HepG2 (cell line): Measurements from ENCODE around the gene SNX9. TPM values are rescaled to one million over a fixed set of nuclear protein-coding genes. Genes with fewer than 3 reads are reported as not detected.

Experiments
- AKAP8 ChIP-seq: sonication (generic); formaldehyde crosslinking; IDR thresholded peaks from 2 replicates; pipeline ENCODE4 v1.5.1; 2020; ENCODE audit warnings: mild to moderate bottlenecking, missing genetic modification reagents
- ATF1 ChIP-seq: IDR thresholded peaks from 2 replicates; pipeline ENCODE4 v1.6.1; 2016; ENCODE audit warnings: mild to moderate bottlenecking, control low read depth
- BRF2 ChIP-seq: sonication (generic); formaldehyde crosslinking; IDR thresholded peaks from 2 replicates; pipeline ENCODE4 v1.8.1; 2022; ENCODE audit warnings: mild to moderate bottlenecking, missing genetic modification reagents
- CAMTA2 ChIP-seq: sonication (generic); formaldehyde crosslinking; IDR thresholded peaks from 2 replicates; pipeline ENCODE4 v1.4.0; 2020; ENCODE audit warnings: mild to moderate bottlenecking, missing genetic modification reagents, borderline replicate concordance
- CREBL2 ChIP-seq: sonication (generic); formaldehyde crosslinking; IDR thresholded peaks from 2 replicates; pipeline ENCODE4 v1.8.1; 2023; ENCODE audit warnings: missing genetic modification reagents, mild to moderate bottlenecking, borderline replicate concordance
- EP300 ChIP-seq, 3 experiments: sonication (generic) in 1 of 3; formaldehyde crosslinking in 1 of 3; IDR thresholded peaks; 2 replicates each; pipeline versions ENCODE4 v1.5.1 to v1.6.1; 2011 to 2020; ENCODE audit warnings: low read depth in 2 of 3, low read length in 2 of 3, borderline replicate concordance in 1 of 3, improper control_type of control experiment in 1 of 3, mild to moderate bottlenecking in 1 of 3, missing genetic modification reagents in 1 of 3, moderate library complexity in 1 of 3
- FOXC1 ChIP-seq: sonication (generic); formaldehyde crosslinking; IDR thresholded peaks from 2 replicates; pipeline ENCODE4 v1.8.0; 2022; ENCODE audit warnings: mild to moderate bottlenecking, missing genetic modification reagents, borderline replicate concordance
- HDAC1 ChIP-seq: sonication (generic); formaldehyde crosslinking; IDR thresholded peaks from 2 replicates; pipeline ENCODE4 v1.5.1; 2020; ENCODE audit warnings: mild to moderate bottlenecking, missing genetic modification reagents
- ISX ChIP-seq: sonication (generic); formaldehyde crosslinking; conservative IDR thresholded peaks from 2 replicates; pipeline ENCODE4 v1.5.0; 2020; ENCODE audit warnings: missing genetic modification reagents
- MED1 ChIP-seq: sonication (generic); formaldehyde crosslinking; IDR thresholded peaks from 2 replicates; pipeline ENCODE4 v1.4.0; 2020; ENCODE audit warnings: missing genetic modification reagents
- MIXL1 ChIP-seq: IDR thresholded peaks from 2 replicates; pipeline ENCODE4 v1.6.1; 2016
- SOX5 ChIP-seq: IDR thresholded peaks from 2 replicates; pipeline ENCODE4 v1.6.1; 2016; ENCODE audit warnings: borderline replicate concordance
- TAF1 ChIP-seq: sonication (generic); formaldehyde crosslinking; IDR thresholded peaks from 2 replicates; pipeline ENCODE4 v1.4.0; 2020; ENCODE audit warnings: missing genetic modification reagents
- TFAP4 ChIP-seq: sonication (generic); IDR thresholded peaks from 2 replicates; pipeline ENCODE4 v1.6.1; 2016; ENCODE audit warnings: low read depth, borderline replicate concordance
- U2AF1 ChIP-seq: fragments of 200-400 bp; formaldehyde crosslinking; optimal IDR thresholded peaks from 2 replicates; pipeline ENCODE3; 2017; ENCODE audit warnings: mild to moderate bottlenecking, low read depth, low read length
- ZHX2 ChIP-seq, 2 experiments: sonication (generic) in 1 of 2; formaldehyde crosslinking in 1 of 2; IDR thresholded peaks; 2 replicates each; pipeline versions ENCODE4 v1.6.1 to v1.9.0; 2014 to 2022; ENCODE audit warnings: antibody characterized with exemption in 1 of 2, borderline replicate concordance in 1 of 2, inconsistent platforms in 1 of 2, low read depth in 1 of 2, missing genetic modification reagents in 1 of 2
- ZNF207 ChIP-seq: fragments of 450-650 bp; IDR thresholded peaks from 2 replicates; pipeline ENCODE4 v1.6.1; 2016; ENCODE audit warnings: antibody characterized with exemption, borderline replicate concordance
- ZNF878 ChIP-seq: sonication (generic); formaldehyde crosslinking; IDR thresholded peaks from 2 replicates; pipeline ENCODE4 v1.8.1; 2023; ENCODE audit warnings: mild to moderate bottlenecking, missing genetic modification reagents, moderate library complexity
- ZSCAN21 ChIP-seq: sonication (generic); formaldehyde crosslinking; IDR thresholded peaks from 2 replicates; pipeline ENCODE4 v1.8.0; 2022; ENCODE audit warnings: mild to moderate bottlenecking, missing genetic modification reagents, moderate library complexity, borderline replicate concordance
- ZSCAN31 ChIP-seq: sonication (generic); formaldehyde crosslinking; IDR thresholded peaks from 2 replicates; pipeline ENCODE4 v1.5.0; 2020; ENCODE audit warnings: low read depth, mild to moderate bottlenecking, missing genetic modification reagents
- polyA plus RNA-seq, 8 experiments: library from polyadenylated mRNA; depleted of rRNA in 3 of 8; stranded (reverse) in 7 of 8; unstranded in 1 of 8; fragments of >200 nt; fragmentation: Illumina TruSeq in 4 of 8; extraction: Trizol in 4 of 8; gene quantifications; 2 replicates each; pipeline versions ENCODE4 v1.2.1 to v1.2.3, GENCODE V29; 2011 to 2016; ENCODE audit warnings: low read depth in 4 of 8, missing spikeins in 1 of 8, mixed read lengths in 1 of 8; ENCODE audit not compliant: insufficient read depth in 1 of 8
- total RNA-seq, 5 experiments: library from RNA; depleted of rRNA; stranded (reverse); fragments of >200 nt; fragmentation: Illumina TruSeq; extraction: Trizol; gene quantifications; 2 replicates each; pipeline ENCODE4 v1.2.3, GENCODE V29; 2016; ENCODE audit warnings: low read depth in 1 of 5

The SNX9 gene
- total and polyA plus RNA-seq, 2 of the 13 experiments (the other 11 are each of a cell fraction or from before 2014, with no cell fraction given): 21.9 to 36.0 TPM

DNA sequence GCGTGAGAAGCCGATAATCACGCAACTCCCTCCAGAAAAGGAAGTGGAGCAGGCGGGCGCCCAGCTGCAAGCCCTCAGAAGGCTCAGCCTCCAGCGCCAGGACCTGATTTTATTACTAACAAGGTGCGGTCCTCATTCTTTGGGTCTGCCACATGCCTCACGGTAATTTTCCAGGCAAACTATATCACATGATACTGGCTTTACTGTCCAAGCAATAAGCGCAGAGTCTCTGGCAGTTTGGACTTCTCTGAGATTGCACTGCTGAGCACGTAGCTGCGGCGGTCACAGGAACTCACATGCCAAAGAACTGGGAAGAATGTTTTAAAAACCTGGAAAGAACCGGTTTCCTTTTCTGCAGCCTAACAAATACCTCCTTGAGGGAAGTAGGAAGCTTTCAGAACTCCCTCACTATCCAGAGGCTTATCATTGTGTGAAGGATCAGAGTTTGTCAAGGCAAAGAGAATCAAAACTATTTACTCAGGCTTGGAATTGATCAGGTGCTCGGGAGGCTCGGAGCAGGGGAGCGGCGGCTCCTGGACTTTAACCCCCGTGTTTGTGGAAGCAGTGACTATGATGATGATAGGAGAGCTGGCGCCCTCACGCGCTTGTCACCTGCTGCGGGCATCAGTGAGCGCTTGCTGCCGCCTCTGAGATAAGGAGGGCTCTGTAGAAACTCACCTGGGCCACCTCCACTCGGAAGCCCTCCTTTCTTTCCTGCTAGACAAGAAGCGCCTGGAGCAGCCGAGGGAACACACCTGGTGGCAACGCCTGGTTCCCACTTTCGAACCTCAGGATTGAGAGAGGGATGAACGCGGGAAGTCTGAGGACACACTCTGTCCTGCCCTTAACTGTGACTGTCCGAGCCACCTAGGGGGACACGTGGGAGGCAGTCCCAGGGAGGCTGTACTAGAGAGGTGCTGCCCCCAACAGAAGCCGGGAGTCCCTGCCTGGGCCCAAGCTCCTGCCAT, 131.4 kb downstream of the SNX9 start (continued):
- TF ChIP-seq CAMTA2 (CRISPR knock-in tag): 0 out of 2 replicates have a peak, but pooled peaks have one; percentile 50
- peak; percentile 88 for TF ChIP-seq HDAC1 (CRISPR knock-in tag)
- peak; percentile 90 for TF ChIP-seq FOXC1 (CRISPR knock-in tag)
- TF ChIP-seq BRF2 (CRISPR knock-in tag): no peak
- TF ChIP-seq U2AF1: peak; percentile 22
- TF ChIP-seq MED1 (CRISPR knock-in tag): peak; percentile 87; the same call in 1 of the 2 replicates
- peak; percentile 68; the same call in 1 of the 2 replicates for TF ChIP-seq ZNF878
- 0 out of 2 replicates have a peak, but pooled peaks have one; percentile 25 for TF ChIP-seq AKAP8
- peak in 1 of 2 experiments; percentile 86; a peak in 3 of 4 replicates for TF ChIP-seq EP300 (IDR thresholded peaks at IDR 0.05; ENCODE audit: low read depth in 2 of 2, low read length in 2 of 2)
- TF ChIP-seq EP300 (CRISPR knock-in tag; IDR thresholded peaks at IDR 0.05; ENCODE audit: borderline replicate concordance): no peak; the same call in 1 of the 2 replicates
- TF ChIP-seq MIXL1 (CRISPR knock-in tag): peak; percentile 71
- peak; percentile 81; the same call in 1 of the 2 replicates for TF ChIP-seq TFAP4
- peak; percentile 47 for TF ChIP-seq ZSCAN31 (CRISPR knock-in tag)
- TF ChIP-seq ZHX2 (IDR thresholded peaks at IDR 0.05; ENCODE audit: low read depth): peak; percentile 34; the same call in 1 of the 2 replicates
- no peak for TF ChIP-seq ZHX2 (CRISPR knock-in tag; IDR thresholded peaks at IDR 0.05; ENCODE audit: borderline replicate concordance)
- no peak for TF ChIP-seq ZNF207
- TF ChIP-seq TAF1 (CRISPR knock-in tag): peak; percentile 4; the same call in 1 of the 2 replicates
- no peak for TF ChIP-seq ISX (CRISPR knock-in tag)
- TF ChIP-seq SOX5 (CRISPR knock-in tag): peak; percentile 89
- TF ChIP-seq ZSCAN21 (CRISPR knock-in tag): no peak
- TF ChIP-seq ATF1 (CRISPR knock-in tag): peak; percentile 71; the same call in 1 of the 2 replicates
- no peak for TF ChIP-seq CREBL2 (CRISPR knock-in tag)
